Liver (tissue), 3 donors: Measurements from ENCODE around the gene ZNF862.

Source experiments
- CTCF ChIP-seq: fragments of 150-350 bp; IDR thresholded peaks from 2 replicates; pipeline ENCODE4 v1.5.1; 2017; ENCODE audit warnings: improper control_type of control experiment, low read depth, low read length; ENCODE audit not compliant: missing input control
- EGR1 ChIP-seq, 2 donors: IDR thresholded peaks; 2 replicates each; pipeline ENCODE4 v1.6.1; 2016 to 2018; ENCODE audit warnings: antibody characterized with exemption in 2 of 2, low read depth in 2 of 2
- RAD21 ChIP-seq, 2 donors: IDR thresholded peaks; 2 replicates each; pipeline ENCODE4 v1.6.1; 2016; ENCODE audit warnings: antibody characterized with exemption in 2 of 2, mild to moderate bottlenecking in 2 of 2
- TAF1 ChIP-seq: conservative IDR thresholded peaks from 2 replicates; pipeline ENCODE4 v1.6.1; 2016; ENCODE audit warnings: antibody characterized with exemption, mild to moderate bottlenecking
- donor health status: healthy.
- donor health status: healthy.

GRCh38 chr7:149814494-149814893 lies 23.7 kb upstream of the ZNF862 start:
- TF ChIP-seq RAD21 (IDR thresholded peaks at IDR 0.05) (no peak), CTCF (no peak), TAF1 (no peak), EGR1 (IDR thresholded peaks at IDR 0.05; ENCODE audit: low read depth in 2 of 2) (no peak)
